BJ (cell line): ENCODE data around the gene NXPH3. TPM values are rescaled to one million over a fixed set of nuclear protein-coding genes. Genes with fewer than 3 reads are reported as not detected.

ENCODE experiments used
- CTCF ChIA-PET: fragments of 350-600 bp; formaldehyde crosslinking; extraction: SDS; loops from one replicate; lab custom pipeline; 2021; ENCODE audit warnings: antibody characterized with exemption, inconsistent platforms; lab: Yijun Ruan, JAX
- POLR2A ChIA-PET: fragments of 300-600 bp; sonication (Branson Sonifier 250); formaldehyde crosslinking; extraction: SDS; loops from one replicate; lab custom pipeline; 2021; ENCODE audit warnings: antibody characterized with exemption; lab: Charles Lee
- DNase-seq: peaks from one replicate; pipeline ENCODE4 v3.0.0-alpha.2; 2011; ENCODE audit warnings: low read depth
- H3K27me3 ChIP-seq: 2 replicates; pipeline ENCODE4 v1.6.0; 2011; ENCODE audit warnings: low read length; ENCODE audit not compliant: control insufficient read depth, insufficient read depth
- H3K36me3 ChIP-seq: 2 replicates; pipeline ENCODE4 v1.5.1; 2011; ENCODE audit warnings: low read length; ENCODE audit not compliant: control insufficient read depth, insufficient read depth
- H3K4me3 ChIP-seq: 2 replicates; pipeline ENCODE4 v1.5.1; 2011; ENCODE audit warnings: low read depth, mild to moderate bottlenecking, control low read depth, low read length
- CTCF ChIP-seq: IDR thresholded peaks from 2 replicates; pipeline ENCODE4 v1.5.1; 2011; ENCODE audit warnings: low read depth, mild to moderate bottlenecking, control low read depth, inconsistent platforms, low read length, moderate library complexity; ENCODE audit not compliant: insufficient read depth
- polyA plus RNA-seq: library from polyadenylated mRNA; depleted of rRNA; stranded (reverse); fragments of >200 nt; gene quantifications from 2 replicates; pipeline ENCODE4 v1.2.3, GENCODE V29; 2011

NXPH3 gene
- polyA plus RNA-seq, 1 experiment, result 9.3 TPM

- ChIA-PET POLR2A (no interaction called here), CTCF (interaction anchor here (0.6 to 10.9 kb wide), 50 partner anchors 9 to 442 kb away, joined by 3 to 294 read pairs (median 6); partner anchors contain the start of genes NGFR, NXPH3, PHB1 and SLC35B1)
- Histone ChIP-seq H3K36me3 (no peaks in the 10 kb centered on the region), H3K27me3 (0 out of 2 replicates have a peak, but pooled peaks cover 1% of the 10 kb centered on the region), H3K4me3 (no peak overlapping the region)
- DNase-seq, result no peak
- no peak for TF ChIP-seq CTCF
Observed at GRCh38 chr17:49555495-49556222, 20.0 kb upstream of the NXPH3 start.

- ChIA-PET CTCF (interaction anchor here (0.6 to 10.9 kb wide), 64 partner anchors 10 to 442 kb away, joined by 3 to 294 read pairs (median 6); partner anchors contain the start of genes NGFR, NXPH3, PHB1 and SLC35B1), POLR2A (no interaction called here)
- Histone ChIP-seq H3K36me3 (no peaks in the 10 kb centered on the region), H3K27me3 (0 out of 2 replicates have a peak, but pooled peaks cover 1% of the 10 kb centered on the region), H3K4me3 (no peak overlapping the region)
- peak; percentile 99 for TF ChIP-seq CTCF
- no peak for DNase-seq
Observed at GRCh38 chr17:49556223-49556943, 19.3 kb upstream of the NXPH3 start.

- POLR2A ChIA-PET, result no interaction called here
- CTCF ChIA-PET, result interaction anchor here (0.6 to 10.9 kb wide), 44 partner anchors 9 to 448 kb away, joined by 3 to 294 read pairs (median 8); partner anchors contain the start of genes DLX3, NGFR, NXPH3 and PHB1
- DNase-seq, result no peak
- Histone ChIP-seq H3K36me3 (no peaks in the 10 kb centered on the region), H3K4me3 (no peak overlapping the region), H3K27me3 (0 out of 2 replicates have a peak, but pooled peaks cover 1% of the 10 kb centered on the region)
- TF ChIP-seq CTCF, result peak; percentile 77
Observed at GRCh38 chr17:49557312-49558024, 18.2 kb upstream of the NXPH3 start.

- TF ChIP-seq CTCF, result no peak
- H3K36me3 ChIP-seq, result no peaks in the 10 kb centered on the region
- no peak for DNase-seq
- ChIA-PET CTCF (interaction anchor here (1.2 to 18.4 kb wide), 5 partner anchors 8 to 434 kb away, joined by 3 to 638 read pairs (median 8); partner anchors contain the start of genes NXPH3 and SLC35B1), POLR2A (no interaction called here)
- H3K4me3 ChIP-seq, result no peak overlapping the region
- H3K27me3 ChIP-seq, result peaks cover 6% of the 10 kb centered on the region
Observed at GRCh38 chr17:49564638-49565037, 11.0 kb upstream of the NXPH3 start.
